Measurements from ENCODE around the gene CHMP6.
A peak's percentile ranks its signal among the peaks of the same experiment; 100 is the strongest.

DNA sequence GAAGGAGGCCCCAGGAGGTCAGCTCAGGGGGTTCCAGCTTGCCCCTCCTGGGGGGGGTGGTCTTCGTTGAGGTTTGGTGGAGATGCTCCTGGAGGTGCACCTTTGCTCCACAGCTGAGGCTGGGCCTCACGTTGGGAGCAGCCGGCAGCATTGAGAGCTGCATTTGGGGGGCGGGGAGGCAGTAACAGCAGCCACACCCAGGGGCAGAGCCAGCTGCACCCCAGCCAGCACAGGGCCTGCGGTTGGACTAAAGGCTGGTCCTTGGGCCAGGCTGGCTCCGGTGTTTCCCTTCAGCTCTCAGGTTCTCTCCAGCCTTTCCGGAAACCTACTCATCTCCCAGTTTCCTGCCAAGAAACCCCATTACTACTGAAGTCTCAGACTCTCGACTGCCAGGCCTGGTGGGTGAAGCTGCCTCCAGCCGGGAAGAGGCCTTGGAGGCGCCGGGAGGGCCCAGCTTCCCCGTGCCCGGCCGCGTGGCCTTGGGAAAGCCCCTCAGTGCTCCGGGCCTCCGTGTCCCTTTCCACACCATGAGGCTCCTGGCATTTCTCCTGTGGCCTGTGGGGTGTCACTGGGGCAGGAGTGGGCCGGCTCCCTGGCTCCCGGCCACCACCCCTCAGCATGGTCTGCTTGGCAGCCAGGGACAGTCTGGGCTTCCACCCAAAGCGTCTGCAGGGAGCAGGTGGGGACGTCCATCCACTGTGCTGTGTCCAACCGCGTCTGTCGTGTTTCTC is 29.3 kb downstream of the CHMP6 start:
- no peak for TF ChIP-seq POLR2A (IDR thresholded peaks at IDR 0.05)
- TF ChIP-seq, protein P1, sequence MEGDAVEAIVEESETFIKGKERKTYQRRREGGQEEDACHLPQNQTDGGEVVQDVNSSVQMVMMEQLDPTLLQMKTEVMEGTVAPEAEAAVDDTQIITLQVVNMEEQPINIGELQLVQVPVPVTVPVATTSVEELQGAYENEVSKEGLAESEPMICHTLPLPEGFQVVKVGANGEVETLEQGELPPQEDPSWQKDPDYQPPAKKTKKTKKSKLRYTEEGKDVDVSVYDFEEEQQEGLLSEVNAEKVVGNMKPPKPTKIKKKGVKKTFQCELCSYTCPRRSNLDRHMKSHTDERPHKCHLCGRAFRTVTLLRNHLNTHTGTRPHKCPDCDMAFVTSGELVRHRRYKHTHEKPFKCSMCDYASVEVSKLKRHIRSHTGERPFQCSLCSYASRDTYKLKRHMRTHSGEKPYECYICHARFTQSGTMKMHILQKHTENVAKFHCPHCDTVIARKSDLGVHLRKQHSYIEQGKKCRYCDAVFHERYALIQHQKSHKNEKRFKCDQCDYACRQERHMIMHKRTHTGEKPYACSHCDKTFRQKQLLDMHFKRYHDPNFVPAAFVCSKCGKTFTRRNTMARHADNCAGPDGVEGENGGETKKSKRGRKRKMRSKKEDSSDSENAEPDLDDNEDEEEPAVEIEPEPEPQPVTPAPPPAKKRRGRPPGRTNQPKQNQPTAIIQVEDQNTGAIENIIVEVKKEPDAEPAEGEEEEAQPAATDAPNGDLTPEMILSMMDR (IDR thresholded peaks at IDR 0.05) = no peak
- peak in 3 of 4 donors; percentile 29 to 51 (median 30) for TF ChIP-seq POLR2AphosphoS5 (IDR thresholded peaks at IDR 0.05)
